Ovary (tissue), 9 donors: Measurements from ENCODE around the gene WIPI1. TPM values are rescaled to one million over a fixed set of nuclear protein-coding genes. Genes with fewer than 3 reads are reported as not detected.

ENCODE experiments used
- DNase-seq, 5 donors: peaks; one replicate each; pipeline ENCODE4 v3.0.0-alpha.2; 2019 to 2020
- H3K27ac ChIP-seq, 2 donors: fragments of 200-600 bp; one replicate each; pipeline versions ENCODE4 v1.5.1 to v1.8.0; 2019 to 2022
- H3K27me3 ChIP-seq: fragments of 200-600 bp; one replicate; pipeline ENCODE4 v1.8.0; 2022
- H3K36me3 ChIP-seq: fragments of 200-600 bp; sonication (generic); one replicate; pipeline ENCODE4 v1.5.1; 2019
- H3K4me1 ChIP-seq: one replicate; pipeline ENCODE4 v1.8.1; 2013; ENCODE audit warnings: mild to moderate bottlenecking, moderate library complexity; ENCODE audit not compliant: insufficient read depth
- H3K4me3 ChIP-seq: fragments of 200-600 bp; sonication (generic); one replicate; pipeline ENCODE4 v1.5.1; 2017
- H3K9me3 ChIP-seq, 2 donors: fragments of 200-600 bp in 1 of 2; sonication (generic) in 1 of 2; one replicate each; pipeline versions ENCODE4 v1.5.1 to v1.8.1; 2013 to 2019; ENCODE audit warnings: mild to moderate bottlenecking in 1 of 2, moderate library complexity in 1 of 2
- CTCF ChIP-seq, 3 donors: fragments of 450-650 bp in 2 of 3; fragments of 200-600 bp in 1 of 3; IDR thresholded peaks; one replicate each; pipeline versions ENCODE4 v1.5.1 to v1.8.0; 2016 to 2022; ENCODE audit warnings: antibody characterized with exemption in 3 of 3, mild to moderate bottlenecking in 1 of 3
- EP300 ChIP-seq: sonication (generic); formaldehyde crosslinking; IDR thresholded peaks from one replicate; pipeline ENCODE4 v1.6.1; 2017; ENCODE audit warnings: antibody characterized with exemption
- POLR2A ChIP-seq: fragments of 450-650 bp; IDR thresholded peaks from one replicate; pipeline ENCODE4 v1.6.1; 2017; ENCODE audit warnings: antibody characterized with exemption, mild to moderate bottlenecking, moderate library complexity
- WGBS, 3 donors: extraction: QIAGEN DNeasy Blood & Tissue Kit in 1 of 3; methylation state at CpG; one replicate each; pipeline versions ENCODE4 v1.1.5 to v1.1.7; 2013 to 2017; 5-methylcytosine and 5-hydroxymethylcytosine counted together
- intact Hi-C, 4 donors: fragments of 100-400 bp; cut with DNase I; formaldehyde crosslinking; loops; one replicate each; pipeline versions ENCODE4 v1.11.0 to v1.15.1; 2022 to 2023
- polyA plus RNA-seq, 2 donors: library from polyadenylated mRNA; stranded (reverse); fragments of 200-250 nt in 1 of 2; fragments of 350-450 nt in 1 of 2; fragmentation: Illumina TruSeq in 1 of 2; extraction: RNeasy Lipid Tissue Mini Kit (QIAGEN cat#74804) in 1 of 2; gene quantifications; one replicate each; pipeline ENCODE4 v1.2.3, GENCODE V29; 2013 to 2014
- total RNA-seq, 7 donors: library from RNA; depleted of rRNA in 2 of 7; stranded (reverse); fragments of >200 nt in 2 of 7; fragmentation: NEBNext Ultra II Directional in 3 of 7; extraction: Animal tissue kit (Norgen Biotek cat#: 25700) in 3 of 7; gene quantifications; one replicate each; pipeline versions ENCODE4 v1.1.0 to v1.2.4, GENCODE V29; 2016 to 2023
- donor health status: DM: no; HTN: no; CAD: no; lungs with moderate emphysema.
- donor health status: DM: no; HTN: no; CAD: no.
- donor health status: Bipolar disorder and iron deficiency.
- donor health status: DM: yes; HTN: yes; CAD: no.
- donor health status: DM: no; HTN: no; CAD: no.
- donor health status: DM: yes; HTN: yes; CAD: no.

The WIPI1 gene
- total and polyA plus RNA-seq, 9 donors: 15.9 to 53.3 (median 21.3) TPM

- 0 to 2% (median 0%) methylated on average over 22 to 54 of the region's 54 CpGs for WGBS, 3 donors
- peaks cover 4% of the 10 kb centered on the region for H3K4me1 ChIP-seq
- H3K27ac ChIP-seq: peak overlapping the region in 1 of 2 donors; percentile 69
- DNase-seq: peak; percentile 99 to 100 (median 99)
- no peaks in the 10 kb centered on the region for H3K27me3 ChIP-seq
- H3K4me3 ChIP-seq: peak overlapping the region; percentile 78
- intact Hi-C loops: loop anchor here in 1 of 4 donors (5.0 kb wide), 1 partner anchor 55 kb away; the partner anchor contains the start of gene PRKAR1A
- no peaks in the 10 kb centered on the region for H3K36me3 ChIP-seq
- TF ChIP-seq CTCF (IDR thresholded peaks at IDR 0.05) (peak in 1 of 3 donors; percentile 18), POLR2A (peak; percentile 75), EP300 (peak; percentile 80)
- H3K9me3 ChIP-seq: no peaks in the 10 kb centered on the region
Observed at GRCh38 chr17:68457539-68458259, 403 bp upstream of the WIPI1 start.

- Histone ChIP-seq H3K36me3 (no peaks in the 10 kb centered on the region), H3K9me3 (no peaks in the 10 kb centered on the region), H3K4me1 (peaks cover 4% of the 10 kb centered on the region), H3K27ac (peak overlapping the region; percentile 69 to 70), H3K27me3 (no peaks in the 10 kb centered on the region), H3K4me3 (peak overlapping the region; percentile 78)
- TF ChIP-seq CTCF (IDR thresholded peaks at IDR 0.05) (peak in 1 of 3 donors; percentile 7), POLR2A (peak; percentile 43), EP300 (no peak)
- WGBS, 3 donors: 2 to 6% (median 3%) methylated on average over 23 of the region's 23 CpGs
- peak; percentile 71 to 81 (median 76) for DNase-seq
- intact Hi-C loops: loop anchor here in 1 of 4 donors (5.0 kb wide), 1 partner anchor 56 kb away; the partner anchor contains the start of gene PRKAR1A
Observed at GRCh38 chr17:68456339-68457167, 743 bp downstream of the WIPI1 start.

- H3K27ac ChIP-seq: peak overlapping the region; percentile 69 to 70
- 11 to 21% (median 20%) methylated on average over 4 of the region's 4 CpGs for WGBS, 3 donors
- TF ChIP-seq POLR2A (no peak), CTCF (IDR thresholded peaks at IDR 0.05) (no peak), EP300 (no peak)
- peak overlapping the region; percentile 78 for H3K4me3 ChIP-seq
- no peaks in the 10 kb centered on the region for H3K27me3 ChIP-seq
- peaks cover 4% of the 10 kb centered on the region for H3K4me1 ChIP-seq
- H3K9me3 ChIP-seq: no peaks in the 10 kb centered on the region
- H3K36me3 ChIP-seq: no peaks in the 10 kb centered on the region
- intact Hi-C loops: loop anchor here in 1 of 4 donors (5.0 kb wide), 1 partner anchor 56 kb away; the partner anchor contains the start of gene PRKAR1A
- DNase-seq: peak in 1 of 5 donors; percentile 43
Observed at GRCh38 chr17:68455901-68456338, 1.4 kb downstream of the WIPI1 start.

GRCh38 chr17:68453991-68454665 lies 3.2 kb downstream of the WIPI1 start:
- no peaks in the 10 kb centered on the region for H3K36me3 ChIP-seq
- peaks cover 4% of the 10 kb centered on the region for H3K4me1 ChIP-seq
- H3K9me3 ChIP-seq: no peaks in the 10 kb centered on the region
- intact Hi-C loops: no loop called here
- DNase-seq: no peak
- no peaks in the 10 kb centered on the region for H3K27me3 ChIP-seq
- no peak overlapping the region for H3K27ac ChIP-seq
- 49 to 52% (median 51%) methylated on average over 5 of the region's 5 CpGs for WGBS, 3 donors
- no peak overlapping the region for H3K4me3 ChIP-seq
- TF ChIP-seq POLR2A (no peak), CTCF (IDR thresholded peaks at IDR 0.05) (no peak), EP300 (no peak)
